SK-N-SH treated with all-trans-retinoic acid at 6 μM for 48 hours (cell line): ENCODE data around the gene URI1.

ENCODE experiments used
- BACH2 ChIP-seq: fragments of 250-450 bp; sonication (Bioruptor Pico); IDR thresholded peaks from 2 replicates; pipeline ENCODE4 v1.9.0; 2021; ENCODE audit warnings: mild to moderate bottlenecking, borderline replicate concordance
- GLIS3 ChIP-seq: fragments of 250-450 bp; sonication (Bioruptor Pico); IDR thresholded peaks from 2 replicates; pipeline ENCODE4 v1.5.0; 2020; ENCODE audit warnings: mild to moderate bottlenecking, moderate library complexity
- OSR1 ChIP-seq: fragments of 250-450 bp; sonication (Bioruptor Pico); IDR thresholded peaks from 2 replicates; pipeline ENCODE4 v1.8.0; 2022; ENCODE audit warnings: moderate library complexity, mild to moderate bottlenecking, inconsistent platforms
- PATZ1 ChIP-seq: fragments of 250-450 bp; sonication (Bioruptor Pico); IDR thresholded peaks from 2 replicates; pipeline ENCODE4 v1.8.0; 2020; ENCODE audit warnings: mild to moderate bottlenecking, moderate library complexity, borderline replicate concordance
- SNAI2 ChIP-seq: fragments of 250-450 bp; sonication (Bioruptor Pico); IDR thresholded peaks from 2 replicates; pipeline ENCODE4 v1.5.0; 2020; ENCODE audit warnings: mild to moderate bottlenecking, moderate library complexity
- ZFP30 ChIP-seq: fragments of 450-650 bp; formaldehyde crosslinking; IDR thresholded peaks from 2 replicates; pipeline ENCODE4 v1.5.0; 2022; ENCODE audit warnings: mild to moderate bottlenecking, moderate library complexity
- ZNF565 ChIP-seq: fragments of 450-650 bp; formaldehyde crosslinking; conservative IDR thresholded peaks from 2 replicates; pipeline ENCODE4 v1.5.0; 2020; ENCODE audit warnings: low read depth, mild to moderate bottlenecking, moderate library complexity
- ZNF70 ChIP-seq: fragments of 450-650 bp; formaldehyde crosslinking; IDR thresholded peaks from 2 replicates; pipeline ENCODE4 v1.5.0; 2020; ENCODE audit warnings: mild to moderate bottlenecking, moderate library complexity
- ZNF8 ChIP-seq: fragments of 450-650 bp; formaldehyde crosslinking; IDR thresholded peaks from 2 replicates; pipeline ENCODE4 v1.5.0; 2020; ENCODE audit warnings: mild to moderate bottlenecking, moderate library complexity

GRCh38 chr19:30026933-30027332 is 84.9 kb downstream of the URI1 start:
- TF ChIP-seq ZFP30 (CRISPR knock-in tag) (no peak), ZNF70 (CRISPR knock-in tag) (no peak), SNAI2 (no peak), ZNF8 (CRISPR knock-in tag) (no peak), PATZ1 (CRISPR knock-in tag) (no peak), BACH2 (CRISPR knock-in tag) (no peak), OSR1 (CRISPR knock-in tag) (no peak), GLIS3 (no peak), ZNF565 (no peak)
